Omental fat pad (tissue), 4 donors: Measurements from ENCODE around the gene DYNC2H1. TPM values are rescaled to one million over a fixed set of nuclear protein-coding genes. Genes with fewer than 3 reads are reported as not detected.
"Not testable (repeated sequence)": the region's sequence is repeated elsewhere in the genome, so short reads cannot be mapped to it uniquely, and the experiment has no call there.

ENCODE experiments used
- ATAC-seq: fragments of 150-250 bp; one replicate; pipeline ENCODE4 v1.9.1; 2016; ENCODE audit warnings: mild to moderate bottlenecking, moderate library complexity; ENCODE audit not compliant: low FRiP score
- DNase-seq: peaks from one replicate; pipeline ENCODE4 v3.0.0-alpha.2; 2019; ENCODE audit warnings: low spot score
- total RNA-seq, 4 donors: library from RNA; depleted of rRNA; stranded (reverse); fragments of >200 nt; gene quantifications; one replicate each; pipeline ENCODE4 v1.1.0, GENCODE V29; 2016
- TF ChIP-seq, protein P1 (sequence below), 3 donors: fragments of 450-650 bp; IDR thresholded peaks; one replicate each; pipeline ENCODE4 v1.5.1; 2016 to 2017; ENCODE audit warnings: antibody characterized with exemption in 3 of 3, mild to moderate bottlenecking in 3 of 3, moderate library complexity in 2 of 3

Gene DYNC2H1
- total RNA-seq, 4 donors from 2014 or later = 14.7 to 34.1 (median 23.7) TPM

DNA sequence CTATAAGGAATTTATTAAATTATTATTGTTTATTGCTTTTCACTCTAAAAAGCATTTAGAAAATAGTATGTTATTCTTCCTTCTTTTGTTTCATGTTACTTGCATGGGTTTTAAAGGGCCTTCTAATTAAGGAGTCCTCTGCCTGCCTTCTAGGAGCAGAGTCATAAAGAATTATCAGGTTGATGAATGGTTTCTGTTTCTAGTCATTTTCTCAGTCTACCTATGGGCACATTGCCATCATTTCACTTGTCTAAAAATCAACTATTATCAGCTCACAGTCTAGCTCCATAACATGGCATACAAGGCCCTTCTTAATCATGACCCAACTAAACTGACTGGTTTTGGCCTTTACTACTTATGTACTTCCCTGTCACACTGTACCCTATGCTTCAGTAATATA lies 16.2 kb downstream of the DYNC2H1 start:
- TF ChIP-seq, protein P1, sequence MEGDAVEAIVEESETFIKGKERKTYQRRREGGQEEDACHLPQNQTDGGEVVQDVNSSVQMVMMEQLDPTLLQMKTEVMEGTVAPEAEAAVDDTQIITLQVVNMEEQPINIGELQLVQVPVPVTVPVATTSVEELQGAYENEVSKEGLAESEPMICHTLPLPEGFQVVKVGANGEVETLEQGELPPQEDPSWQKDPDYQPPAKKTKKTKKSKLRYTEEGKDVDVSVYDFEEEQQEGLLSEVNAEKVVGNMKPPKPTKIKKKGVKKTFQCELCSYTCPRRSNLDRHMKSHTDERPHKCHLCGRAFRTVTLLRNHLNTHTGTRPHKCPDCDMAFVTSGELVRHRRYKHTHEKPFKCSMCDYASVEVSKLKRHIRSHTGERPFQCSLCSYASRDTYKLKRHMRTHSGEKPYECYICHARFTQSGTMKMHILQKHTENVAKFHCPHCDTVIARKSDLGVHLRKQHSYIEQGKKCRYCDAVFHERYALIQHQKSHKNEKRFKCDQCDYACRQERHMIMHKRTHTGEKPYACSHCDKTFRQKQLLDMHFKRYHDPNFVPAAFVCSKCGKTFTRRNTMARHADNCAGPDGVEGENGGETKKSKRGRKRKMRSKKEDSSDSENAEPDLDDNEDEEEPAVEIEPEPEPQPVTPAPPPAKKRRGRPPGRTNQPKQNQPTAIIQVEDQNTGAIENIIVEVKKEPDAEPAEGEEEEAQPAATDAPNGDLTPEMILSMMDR (IDR thresholded peaks at IDR 0.05) = no peak
- no peak for DNase-seq
- ATAC-seq = no peak

DNA sequence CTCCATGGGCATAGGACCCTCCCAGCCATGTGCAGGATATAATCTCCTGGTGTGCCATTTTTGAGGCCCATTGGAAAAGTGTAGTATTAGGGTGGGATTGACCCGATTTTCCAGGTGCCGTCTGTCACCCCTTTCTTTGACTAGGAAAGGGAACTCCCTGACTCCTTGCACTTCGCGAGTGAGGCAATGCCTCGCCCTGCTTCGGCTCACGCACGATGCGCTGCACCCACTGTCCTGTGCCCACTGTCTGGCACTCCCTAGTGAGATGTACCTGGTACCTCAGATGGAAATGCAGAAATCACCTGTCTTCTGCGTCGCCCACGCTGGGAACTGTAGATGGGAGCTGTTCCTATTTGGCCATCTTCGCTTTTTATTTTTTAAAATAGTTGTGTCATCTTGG lies 32.8 kb downstream of the DYNC2H1 start:
- not testable (repeated sequence) for ATAC-seq, DNase-seq

DNA sequence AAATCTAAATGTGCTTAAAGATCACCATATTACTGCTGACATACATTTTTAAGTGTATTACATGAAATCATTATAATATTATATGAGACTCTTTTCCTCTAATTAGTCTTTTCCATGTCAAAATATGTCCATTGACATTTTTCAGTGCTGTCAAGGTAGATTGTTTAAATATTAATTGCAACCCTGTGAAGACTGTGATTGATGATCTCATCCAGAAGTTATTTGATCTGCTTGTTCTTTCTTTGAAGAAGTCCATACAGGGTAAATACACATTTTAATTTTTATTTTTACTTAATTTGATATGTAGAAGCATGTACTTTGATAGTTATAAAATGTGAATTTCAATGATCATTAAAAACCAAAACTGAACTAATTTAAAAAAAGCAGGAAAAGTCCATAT lies 38.4 kb downstream of the DYNC2H1 start:
- TF ChIP-seq, protein P1 (IDR thresholded peaks at IDR 0.05) = no peak
- no peak for ATAC-seq
- DNase-seq = no peak

DNA sequence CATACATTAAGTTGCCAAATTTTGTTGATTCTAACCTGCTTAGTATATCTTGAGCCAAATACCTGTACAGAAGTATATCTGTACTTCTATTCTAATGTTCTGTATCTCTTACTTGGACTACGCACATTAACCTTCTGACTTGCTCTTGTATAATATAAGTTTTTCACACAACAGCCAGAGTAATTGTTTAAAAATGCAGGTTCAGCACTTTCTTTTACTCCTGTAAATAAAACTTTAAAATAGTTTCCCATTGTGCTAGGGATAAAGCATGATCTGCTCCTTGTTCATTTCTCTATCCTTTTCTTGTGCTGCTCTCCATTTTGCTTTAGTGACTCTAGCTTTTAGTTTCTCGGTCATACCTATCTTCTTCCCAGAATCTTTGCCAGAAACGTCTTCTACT lies 48.3 kb downstream of the DYNC2H1 start:
- no peak for ATAC-seq
- TF ChIP-seq, protein P1 (IDR thresholded peaks at IDR 0.05) = no peak
- no peak for DNase-seq

DNA sequence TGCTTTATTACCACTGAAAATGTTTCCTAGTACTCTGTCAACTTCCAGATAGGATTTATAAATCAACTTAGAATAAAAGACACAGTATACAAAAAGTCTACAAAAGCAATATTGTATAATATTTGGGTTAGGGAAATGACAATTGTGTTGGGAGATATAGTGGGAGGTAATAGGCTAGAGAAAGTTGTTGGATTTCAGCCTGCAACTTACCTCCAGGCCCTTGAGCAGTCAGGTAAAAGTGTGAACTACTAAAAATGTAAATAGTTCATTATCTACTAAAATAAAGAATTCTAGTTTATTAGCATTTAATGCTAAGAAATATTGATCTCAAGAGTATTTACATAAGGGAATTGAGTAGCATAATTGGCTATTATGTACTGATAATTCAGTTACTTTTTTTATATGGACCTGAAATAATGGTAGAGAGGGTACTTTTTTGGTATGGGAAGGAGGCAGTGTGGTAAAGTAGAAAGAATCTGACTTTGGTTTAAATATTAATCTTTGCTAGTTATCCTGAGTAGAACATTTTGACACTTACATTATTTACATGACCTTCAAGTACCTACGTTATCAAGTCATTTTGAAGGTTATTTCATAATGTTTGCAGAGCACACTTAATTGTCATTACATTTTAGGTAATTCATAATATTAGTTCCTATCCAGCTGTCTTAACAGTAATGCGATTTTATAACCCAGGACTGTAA lies 55.0 kb downstream of the DYNC2H1 start:
- TF ChIP-seq, protein P1 (IDR thresholded peaks at IDR 0.05) = no peak
- no peak for DNase-seq
- ATAC-seq = no peak

DNA sequence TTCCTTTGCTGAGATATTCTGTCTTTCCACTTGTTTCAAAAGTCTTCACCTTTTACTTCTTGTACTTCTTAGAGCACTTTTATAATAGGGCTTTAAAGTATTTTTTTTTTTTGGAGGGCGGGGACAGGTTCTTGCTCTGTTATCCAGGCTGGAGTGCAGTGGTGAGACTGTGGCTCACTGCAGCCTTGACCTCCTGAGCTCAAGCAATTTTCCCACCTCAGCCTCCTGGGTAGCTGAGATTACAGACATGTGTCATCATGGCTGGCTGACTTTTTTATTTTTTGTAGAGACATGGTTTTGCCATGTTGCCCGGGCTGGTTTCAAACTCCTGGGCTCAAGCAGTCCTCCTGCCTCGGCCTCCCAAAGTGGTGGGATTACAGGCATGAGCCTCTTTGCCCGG lies 57.9 kb downstream of the DYNC2H1 start:
- no peak for ATAC-seq
- TF ChIP-seq, protein P1 (IDR thresholded peaks at IDR 0.05) = no peak
- DNase-seq = no peak

DNA sequence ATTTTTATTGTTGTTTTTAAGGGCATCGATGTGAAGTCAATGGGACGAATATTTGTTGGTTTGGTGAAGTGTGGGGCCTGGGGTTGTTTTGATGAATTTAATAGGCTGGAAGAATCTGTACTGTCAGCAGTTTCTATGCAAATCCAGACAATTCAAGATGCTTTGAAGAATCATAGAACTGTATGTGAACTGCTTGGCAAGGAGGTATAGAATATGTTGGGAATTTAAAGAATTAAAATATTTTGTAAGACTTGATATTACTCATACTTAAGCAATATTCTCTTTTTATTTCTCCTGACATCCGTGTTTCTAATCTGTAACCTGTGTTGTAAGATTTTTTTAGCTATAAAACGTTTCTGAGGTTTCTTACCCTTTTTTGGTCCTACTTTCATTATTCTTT lies 61.6 kb downstream of the DYNC2H1 start:
- TF ChIP-seq, protein P1 (IDR thresholded peaks at IDR 0.05) = no peak
- ATAC-seq (peak; percentile 51), DNase-seq (no peak)
